Adrenal gland (tissue), 5 donors: Measurements from ENCODE around the gene RABAC1.

ENCODE experiments used
- POLR2A ChIP-seq, 2 donors: fragments of 450-650 bp; IDR thresholded peaks; one replicate each; pipeline ENCODE4 v1.6.1; 2017; ENCODE audit warnings: antibody characterized with exemption in 2 of 2, mild to moderate bottlenecking in 2 of 2, moderate library complexity in 1 of 2
- TF ChIP-seq, protein P1 (sequence below), 6 experiments: fragments of 450-650 bp in 4 of 6; fragments of 200-600 bp in 2 of 6; sonication (generic) in 1 of 6; IDR thresholded peaks; 1 replicate in 5 of 6; 2 replicates in 1 of 6; pipeline versions ENCODE4 v1.5.1 to v1.8.0; 2016 to 2021; ENCODE audit warnings: antibody characterized with exemption in 6 of 6, mild to moderate bottlenecking in 2 of 6, moderate library complexity in 1 of 6
- donor health status: DM: no; HTN: no; CAD: no.

DNA sequence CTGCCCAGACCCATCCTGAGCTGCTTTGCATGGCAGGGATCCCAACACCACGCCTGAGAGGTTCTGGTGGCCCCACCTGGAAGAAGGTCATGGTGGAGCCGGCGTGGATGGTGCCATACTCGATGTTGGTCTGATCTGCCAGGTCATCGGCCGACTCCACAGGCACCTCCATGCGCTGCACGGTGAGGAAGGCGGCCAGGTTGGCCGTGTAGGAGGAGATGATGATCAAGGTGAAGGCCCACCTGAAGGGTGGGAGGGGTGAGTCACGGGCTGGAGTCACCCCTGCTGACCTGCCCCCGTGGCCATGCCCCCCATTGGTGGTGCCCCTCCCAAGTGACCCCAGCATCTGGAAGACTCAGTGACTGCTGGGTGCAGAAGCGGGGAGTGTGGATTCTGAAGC, 47.4 kb upstream of the RABAC1 start:
- TF ChIP-seq, protein P1, sequence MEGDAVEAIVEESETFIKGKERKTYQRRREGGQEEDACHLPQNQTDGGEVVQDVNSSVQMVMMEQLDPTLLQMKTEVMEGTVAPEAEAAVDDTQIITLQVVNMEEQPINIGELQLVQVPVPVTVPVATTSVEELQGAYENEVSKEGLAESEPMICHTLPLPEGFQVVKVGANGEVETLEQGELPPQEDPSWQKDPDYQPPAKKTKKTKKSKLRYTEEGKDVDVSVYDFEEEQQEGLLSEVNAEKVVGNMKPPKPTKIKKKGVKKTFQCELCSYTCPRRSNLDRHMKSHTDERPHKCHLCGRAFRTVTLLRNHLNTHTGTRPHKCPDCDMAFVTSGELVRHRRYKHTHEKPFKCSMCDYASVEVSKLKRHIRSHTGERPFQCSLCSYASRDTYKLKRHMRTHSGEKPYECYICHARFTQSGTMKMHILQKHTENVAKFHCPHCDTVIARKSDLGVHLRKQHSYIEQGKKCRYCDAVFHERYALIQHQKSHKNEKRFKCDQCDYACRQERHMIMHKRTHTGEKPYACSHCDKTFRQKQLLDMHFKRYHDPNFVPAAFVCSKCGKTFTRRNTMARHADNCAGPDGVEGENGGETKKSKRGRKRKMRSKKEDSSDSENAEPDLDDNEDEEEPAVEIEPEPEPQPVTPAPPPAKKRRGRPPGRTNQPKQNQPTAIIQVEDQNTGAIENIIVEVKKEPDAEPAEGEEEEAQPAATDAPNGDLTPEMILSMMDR (IDR thresholded peaks at IDR 0.05) = no peak
- no peak for TF ChIP-seq POLR2A (IDR thresholded peaks at IDR 0.05)
